ENCODE measurements around the gene RNF222.

GRCh38 chr17:8435245-8436168 lies 37.9 kb upstream of the RNF222 start, which contains the start of gene NDEL1:
- TF ChIP-seq, protein P1, sequence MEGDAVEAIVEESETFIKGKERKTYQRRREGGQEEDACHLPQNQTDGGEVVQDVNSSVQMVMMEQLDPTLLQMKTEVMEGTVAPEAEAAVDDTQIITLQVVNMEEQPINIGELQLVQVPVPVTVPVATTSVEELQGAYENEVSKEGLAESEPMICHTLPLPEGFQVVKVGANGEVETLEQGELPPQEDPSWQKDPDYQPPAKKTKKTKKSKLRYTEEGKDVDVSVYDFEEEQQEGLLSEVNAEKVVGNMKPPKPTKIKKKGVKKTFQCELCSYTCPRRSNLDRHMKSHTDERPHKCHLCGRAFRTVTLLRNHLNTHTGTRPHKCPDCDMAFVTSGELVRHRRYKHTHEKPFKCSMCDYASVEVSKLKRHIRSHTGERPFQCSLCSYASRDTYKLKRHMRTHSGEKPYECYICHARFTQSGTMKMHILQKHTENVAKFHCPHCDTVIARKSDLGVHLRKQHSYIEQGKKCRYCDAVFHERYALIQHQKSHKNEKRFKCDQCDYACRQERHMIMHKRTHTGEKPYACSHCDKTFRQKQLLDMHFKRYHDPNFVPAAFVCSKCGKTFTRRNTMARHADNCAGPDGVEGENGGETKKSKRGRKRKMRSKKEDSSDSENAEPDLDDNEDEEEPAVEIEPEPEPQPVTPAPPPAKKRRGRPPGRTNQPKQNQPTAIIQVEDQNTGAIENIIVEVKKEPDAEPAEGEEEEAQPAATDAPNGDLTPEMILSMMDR (optimal IDR thresholded peaks at IDR 0.05 in 1 of 3, IDR thresholded peaks at IDR 0.05 in 1 of 3, conservative IDR thresholded peaks at IDR 0.05 in 1 of 3; ENCODE audit: extremely low read depth in 1 of 3, insufficient read depth in 2 of 3, low read length in 3 of 3): no peak
- no peak for TF ChIP-seq EZH2 (IDR thresholded peaks at IDR 0.05; ENCODE audit: low read length)
